Kidney (tissue), 14 donors: ENCODE measurements around the gene TREML4. TPM values are rescaled to one million over a fixed set of nuclear protein-coding genes. Genes with fewer than 3 reads are reported as not detected.
"Not testable (repeated sequence)": the region's sequence is repeated elsewhere in the genome, so short reads cannot be mapped to it uniquely, and the experiment has no call there.

Experiments used
- DNase-seq, 5 donors: peaks; one replicate each; pipeline ENCODE4 v3.0.0-alpha.2; 2013 to 2020
- FAIRE-seq: peaks from 2 replicates; lab custom pipeline; 2012; peaks lifted over from hg19 to GRCh38; lab: Jason Lieb, UNC
- H3K27ac ChIP-seq, 2 donors: one replicate each; pipeline ENCODE4 v1.7.0; 2013; ENCODE audit warnings: low read depth in 2 of 2, low read length in 2 of 2, inconsistent platforms in 1 of 2
- H3K27me3 ChIP-seq: one replicate; pipeline ENCODE4 v1.7.1; 2013; ENCODE audit warnings: low read length, inconsistent platforms; ENCODE audit not compliant: control insufficient read depth, insufficient read depth
- H3K36me3 ChIP-seq, 3 donors: one replicate each; pipeline versions ENCODE4 v1.7.0 to v1.7.1; 2013; ENCODE audit warnings: low read length in 3 of 3, control low read depth in 1 of 3, inconsistent platforms in 1 of 3; ENCODE audit not compliant: insufficient read depth in 3 of 3, control insufficient read depth in 2 of 3
- H3K4me1 ChIP-seq, 3 donors: one replicate each; pipeline versions ENCODE4 v1.7.0 to v1.7.1; 2013; ENCODE audit warnings: low read length in 3 of 3, inconsistent platforms in 1 of 3, low read depth in 1 of 3; ENCODE audit not compliant: control insufficient read depth in 2 of 3, insufficient read depth in 2 of 3
- H3K4me3 ChIP-seq, 3 donors: one replicate each; pipeline versions ENCODE4 v1.7.0 to v1.8.1; 2013; ENCODE audit warnings: low read length in 3 of 3, control low read depth in 1 of 3, inconsistent platforms in 1 of 3
- H3K9ac ChIP-seq, 3 donors: one replicate each; pipeline versions ENCODE4 v1.7.0 to v1.7.1; 2013; ENCODE audit warnings: low read length in 3 of 3, control low read depth in 1 of 3, inconsistent platforms in 1 of 3
- H3K9me3 ChIP-seq, 3 donors: one replicate each; pipeline versions ENCODE4 v1.7.0 to v1.7.1; 2013; ENCODE audit warnings: low read length in 3 of 3, control low read depth in 1 of 3, inconsistent platforms in 1 of 3; ENCODE audit not compliant: control insufficient read depth in 2 of 3, insufficient read depth in 1 of 3
- CTCF ChIP-seq: IDR thresholded peaks from 3 replicates; pipeline ENCODE4 v1.5.1; 2012; ENCODE audit warnings: mild to moderate bottlenecking, moderate library complexity, borderline replicate concordance; ENCODE audit not compliant: insufficient read depth; ENCODE audit errors: extremely low read depth
- intact Hi-C: fragments of 100-400 bp; cut with DNase I; formaldehyde crosslinking; loops from one replicate; pipeline ENCODE4 v1.11.1; 2022
- polyA plus RNA-seq: library from polyadenylated mRNA; stranded (reverse); fragments of 350-450 nt; fragmentation: Illumina TruSeq; extraction: RNeasy Lipid Tissue Mini Kit (QIAGEN cat#74804); gene quantifications from one replicate; pipeline ENCODE4 v1.2.3, GENCODE V29; 2014; ENCODE audit warnings: low read depth, low replicate concordance; ENCODE audit not compliant: insufficient read depth
- total RNA-seq: library from RNA; stranded (reverse); fragmentation: NEBNext Ultra II Directional; extraction: Animal tissue kit (Norgen Biotek cat#: 25700); gene quantifications from one replicate; pipeline ENCODE4 v1.2.1, GENCODE V29; 2021
- donor health status: control.
- donor health status: control.
- donor health status: control.
- donor health status: control.
- donor health status: control.
- donor health status: DM: yes; HTN: yes; CAD: no.
- donor health status: Normal renal cell carcinoma (clear cell type).

Gene TREML4
- total and polyA plus RNA-seq, 2 donors from 2014 or later, result not detected

GRCh38 chr6:41187924-41188886 lies 39.9 kb upstream of the TREML4 start:
- no peaks in the 10 kb centered on the region for H3K36me3 ChIP-seq
- no peak overlapping the region for H3K27ac ChIP-seq
- no peaks in the 10 kb centered on the region for H3K4me1 ChIP-seq
- peaks cover 0 to 7% (median 0%) of the 10 kb centered on the region in 3 donors for H3K9me3 ChIP-seq
- no peak overlapping the region for H3K9ac ChIP-seq
- no peak overlapping the region for H3K4me3 ChIP-seq
- FAIRE-seq, result no peak
- H3K27me3 ChIP-seq, result no peaks in the 10 kb centered on the region
- intact Hi-C loops, result no loop called here
- no peak for TF ChIP-seq CTCF
- DNase-seq, result no peak

GRCh38 chr6:41189046-41189445 lies 39.1 kb upstream of the TREML4 start:
- H3K9me3 ChIP-seq, H3K27me3 ChIP-seq, H3K36me3 ChIP-seq, H3K4me1 ChIP-seq, intact Hi-C loops, H3K27ac ChIP-seq, DNase-seq, H3K9ac ChIP-seq, FAIRE-seq, H3K4me3 ChIP-seq: not testable (repeated sequence)

GRCh38 chr6:41189967-41190366 lies 38.2 kb upstream of the TREML4 start:
- Histone ChIP-seq H3K9ac (no peak overlapping the region), H3K4me3 (no peak overlapping the region), H3K27ac (no peak overlapping the region), H3K4me1 (no peaks in the 10 kb centered on the region), H3K27me3 (no peaks in the 10 kb centered on the region), H3K9me3 (peaks cover 0 to 7% (median 0%) of the 10 kb centered on the region in 3 donors), H3K36me3 (no peaks in the 10 kb centered on the region)
- no peak for TF ChIP-seq CTCF
- FAIRE-seq (no peak), DNase-seq (no peak)
- intact Hi-C loops, result no loop called here

- Histone ChIP-seq H3K4me3 (no peak overlapping the region), H3K9me3 (peaks cover 0 to 7% (median 0%) of the 10 kb centered on the region in 3 donors), H3K9ac (no peak overlapping the region), H3K4me1 (no peaks in the 10 kb centered on the region), H3K27ac (no peak overlapping the region), H3K36me3 (no peaks in the 10 kb centered on the region), H3K27me3 (no peaks in the 10 kb centered on the region)
- TF ChIP-seq CTCF, result no peak
- FAIRE-seq (no peak), DNase-seq (no peak)
- intact Hi-C loops, result no loop called here
Observed at GRCh38 chr6:41190791-41191190, 37.4 kb upstream of the TREML4 start.
